OCI-LY3 (cell line): ENCODE data around the gene SNCA.

Experiments used
- CTCF ChIP-seq: fragments of 200-600, 300-600 bp; sonication (generic); IDR thresholded peaks from 2 replicates; pipeline ENCODE4 v1.5.1; 2014; ENCODE audit warnings: antibody characterized with exemption, low read length, low read depth
- EZH2phosphoT487 ChIP-seq: fragments of 200-600 bp; shearing (Covaris generic); IDR thresholded peaks from 2 replicates; pipeline ENCODE4 v1.6.1; 2018; ENCODE audit warnings: antibody characterized with exemption, mixed run types, low read depth

GRCh38 chr4:89765966-89766365 is 71.0 kb downstream of the SNCA start:
- TF ChIP-seq CTCF (no peak), EZH2phosphoT487 (no peak)
